Heart left ventricle (tissue), 16 donors: ENCODE results near the gene ARHGAP24. TPM values are rescaled to one million over a fixed set of nuclear protein-coding genes. Genes with fewer than 3 reads are reported as not detected.
"Not testable (repeated sequence)": the region's sequence is repeated elsewhere in the genome, so short reads cannot be mapped to it uniquely, and the experiment has no call there.

Source experiments
- ATAC-seq, 4 donors: fragments of 200-7000 bp; cut with Tn5 transposase; one replicate each; pipeline ENCODE4 v1.9.1; 2020 to 2022; ENCODE audit warnings: moderate library complexity in 4 of 4, mild to moderate bottlenecking in 3 of 4, moderate number of reproducible peaks in 1 of 4
- DNase-seq, 5 donors: peaks; one replicate each; pipeline ENCODE4 v3.0.0-alpha.2; 2020
- H3K27ac ChIP-seq, 12 donors: fragments of 200-600 bp; sonication (generic) in 4 of 12; one replicate each; pipeline versions ENCODE4 v1.5.0 to v1.8.0; 2016 to 2022; ENCODE audit warnings: mild to moderate bottlenecking in 2 of 12
- H3K27me3 ChIP-seq, 9 donors: fragments of 200-600 bp; sonication (generic) in 2 of 9; one replicate each; pipeline versions ENCODE4 v1.5.1 to v1.8.0; 2016 to 2022; ENCODE audit warnings: mild to moderate bottlenecking in 3 of 9
- H3K36me3 ChIP-seq, 9 donors: fragments of 200-600 bp; sonication (generic) in 2 of 9; one replicate each; pipeline versions ENCODE4 v1.5.0 to v1.8.0; 2018 to 2022; ENCODE audit warnings: mild to moderate bottlenecking in 2 of 9
- H3K4me1 ChIP-seq, 12 donors: fragments of 200-600 bp; sonication (generic) in 4 of 12; one replicate each; pipeline versions ENCODE4 v1.5.0 to v1.8.0; 2016 to 2022; ENCODE audit warnings: mild to moderate bottlenecking in 3 of 12
- H3K4me3 ChIP-seq, 12 donors: fragments of 200-600 bp; sonication (generic) in 4 of 12; one replicate each; pipeline versions ENCODE4 v1.5.0 to v1.8.0; 2017 to 2022; ENCODE audit warnings: mild to moderate bottlenecking in 9 of 12, moderate library complexity in 4 of 12
- H3K9me3 ChIP-seq, 12 donors: fragments of 200-600 bp; sonication (generic) in 4 of 12; one replicate each; pipeline versions ENCODE4 v1.5.0 to v1.8.0; 2016 to 2022; ENCODE audit warnings: mild to moderate bottlenecking in 1 of 12
- CTCF ChIP-seq, 12 donors: fragments of 200-600 bp; sonication (generic) in 4 of 12; IDR thresholded peaks; one replicate each; pipeline versions ENCODE4 v1.5.0 to v1.8.0; 2018 to 2022; ENCODE audit warnings: antibody characterized with exemption in 12 of 12, mild to moderate bottlenecking in 5 of 12
- POLR2A ChIP-seq, 2 donors: fragments of 450-650 bp; IDR thresholded peaks; one replicate each; pipeline ENCODE4 v1.6.1; 2017; ENCODE audit warnings: antibody characterized with exemption in 2 of 2, mild to moderate bottlenecking in 2 of 2, moderate library complexity in 2 of 2
- WGBS, 4 donors: extraction: QIAGEN DNeasy Blood & Tissue Kit in 2 of 4; methylation state at CpG; one replicate each; pipeline versions ENCODE4 v1.1.5 to v1.1.7; 2013 to 2018; 5-methylcytosine and 5-hydroxymethylcytosine counted together
- intact Hi-C, 10 donors: fragments of 100-400 bp; cut with DNase I; formaldehyde crosslinking; loops; one replicate each; pipeline versions ENCODE4 v1.11.1 to v1.14.2; 2022
- polyA plus RNA-seq, 2 donors: library from polyadenylated mRNA; stranded (reverse); fragments of 200-250 nt; gene quantifications; one replicate each; pipeline ENCODE4 v1.2.3, GENCODE V29; 2013
- total RNA-seq, 9 donors: library from RNA; depleted of rRNA in 2 of 9; stranded (reverse); fragments of >200 nt in 2 of 9; fragmentation: NEBNext Ultra II Directional in 3 of 9; extraction: Animal tissue kit (Norgen Biotek cat#: 25700) in 3 of 9; gene quantifications; one replicate each; pipeline versions ENCODE4 v1.1.0 to v1.2.4, GENCODE V29; 2016 to 2023
- donor health status: ischemic (EF 13 %, LVEDD 7.1; RV severe dilation, severe dysfunction).
- donor health status: healthy with polysubstance abuse.
- donor health status: DM: no; HTN: yes; CAD: no.
- donor health status: DM: no; HTN: no; CAD: no.
- donor health status: ischemic (EF 25% LVEDD 6.9; RV normal size, moderate dysfunction).
- donor health status: ischemic (EF 25% LVEDD 5.7; RV mildly dilated, moderate dysfunction).
- donor health status: healthy.
- donor health status: DM: yes; HTN: yes; CAD: no.
- donor health status: ischemic (EF 35%, LVEDD 5.7; RV mildly dilated, moderate dysfunction).
- donor health status: nonischemic (EF 11% LVEDD 7.7; RV severe dilation, severe dysfunction).
- donor health status: DM: yes; HTN: yes; CAD: no.
- donor health status: PGD.
- donor health status: ischemic (EF 29% LVEDD 5.4; RV normal size, mild dysfunction).
- donor health status: nonischemic (EF 23%, LVEDD 6.1; RV moderate dilation, normal function).

The ARHGAP24 gene
- total and polyA plus RNA-seq, 11 donors = 4.5 to 36.9 (median 18.9) TPM

GRCh38 chr4:86019362-86019761, 544.4 kb downstream of the ARHGAP24 start:
- H3K27me3 ChIP-seq = no peaks in the 10 kb centered on the region
- H3K4me1 ChIP-seq = peaks cover 0 to 18% (median 1%) of the 10 kb centered on the region in 12 donors
- intact Hi-C loops = no loop called here
- 77 to 91% (median 85%) methylated on average over 1 of the region's 1 CpG for WGBS, 4 donors
- H3K9me3 ChIP-seq = no peaks in the 10 kb centered on the region
- H3K27ac ChIP-seq = no peak overlapping the region
- DNase-seq (no peak), ATAC-seq (no peak)
- peaks cover 0 to 3% (median 0%) of the 10 kb centered on the region in 9 donors for H3K36me3 ChIP-seq
- no peak for TF ChIP-seq CTCF (IDR thresholded peaks at IDR 0.05)
- TF ChIP-seq POLR2A (IDR thresholded peaks at IDR 0.05) = no peak
- H3K4me3 ChIP-seq = no peak overlapping the region

DNA sequence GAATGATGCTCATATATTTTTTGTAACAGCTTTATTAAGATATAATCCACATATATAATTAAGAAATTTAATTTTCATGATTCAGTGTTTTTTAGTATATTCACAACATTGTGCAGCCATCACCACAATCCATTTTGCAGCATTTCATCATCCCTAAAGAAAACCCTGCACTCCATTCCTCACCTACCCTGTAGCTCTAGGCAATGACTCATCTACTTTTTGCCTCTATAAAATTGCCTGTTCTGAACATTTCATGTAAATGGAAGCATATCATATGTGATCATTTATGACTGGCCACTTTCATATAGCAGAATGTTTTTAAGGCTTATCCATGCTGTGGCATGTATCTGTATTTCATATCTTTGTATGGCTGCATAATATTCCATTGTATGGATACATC, 545.0 kb downstream of the ARHGAP24 start:
- Histone ChIP-seq H3K4me3 (no peak overlapping the region), H3K36me3 (peaks cover 0 to 3% (median 0%) of the 10 kb centered on the region in 9 donors), H3K9me3 (no peaks in the 10 kb centered on the region), H3K27ac (no peak overlapping the region), H3K27me3 (no peaks in the 10 kb centered on the region), H3K4me1 (peaks cover 0 to 13% (median 0%) of the 10 kb centered on the region in 12 donors)
- TF ChIP-seq CTCF (IDR thresholded peaks at IDR 0.05) = no peak
- TF ChIP-seq POLR2A (IDR thresholded peaks at IDR 0.05) = no peak
- DNase-seq (no peak), ATAC-seq (no peak)
- intact Hi-C loops = no loop called here

DNA sequence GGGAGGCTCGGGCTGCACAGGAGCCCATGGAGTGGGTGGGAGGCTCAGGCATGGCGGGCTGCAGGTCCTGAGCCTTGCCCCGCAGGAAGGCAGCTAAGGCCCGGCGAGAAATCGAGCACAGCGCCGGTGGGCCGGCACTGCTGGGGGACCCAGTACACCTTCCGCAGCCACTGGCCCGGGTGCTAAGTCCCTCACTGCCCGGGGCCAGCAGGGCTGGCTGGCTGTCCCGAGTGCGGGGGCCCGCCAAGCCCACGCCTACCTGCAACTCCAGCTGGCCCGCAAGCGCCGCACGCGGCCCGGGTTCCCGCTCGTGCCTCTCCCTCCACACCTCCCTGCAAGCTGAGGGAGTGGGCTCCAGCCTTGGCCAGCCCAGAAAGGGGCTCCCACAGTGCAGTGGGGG, 546.7 kb downstream of the ARHGAP24 start:
- H3K36me3 ChIP-seq, H3K27ac ChIP-seq, intact Hi-C loops, H3K9me3 ChIP-seq, DNase-seq, H3K27me3 ChIP-seq, H3K4me1 ChIP-seq, H3K4me3 ChIP-seq, ATAC-seq: not testable (repeated sequence)
- WGBS, 4 donors = 90 to 98% (median 95%) methylated on average over 6 to 24 of the region's 24 CpGs

GRCh38 chr4:86026720-86027119, 551.8 kb downstream of the ARHGAP24 start:
- no peak for ATAC-seq

More at GRCh38 chr4:86026720-86027119, 551.8 kb downstream of the ARHGAP24 start:
- no peak for TF ChIP-seq CTCF (IDR thresholded peaks at IDR 0.05)
- TF ChIP-seq POLR2A (IDR thresholded peaks at IDR 0.05) = no peak
- WGBS, 4 donors = 89 to 94% (median 91%) methylated on average over 8 of the region's 8 CpGs
- intact Hi-C loops = no loop called here
- no peaks in the 10 kb centered on the region for H3K4me1 ChIP-seq
- H3K9me3 ChIP-seq = no peaks in the 10 kb centered on the region
- DNase-seq = no peak
- no peak overlapping the region for H3K4me3 ChIP-seq
- H3K27me3 ChIP-seq = no peaks in the 10 kb centered on the region
- no peak overlapping the region for H3K27ac ChIP-seq
- no peaks in the 10 kb centered on the region for H3K36me3 ChIP-seq
